Measurements from ENCODE around the gene TMPRSS9.
A peak's percentile ranks its signal among the peaks of the same experiment; 100 is the strongest.

Gene TMPRSS9

DNA sequence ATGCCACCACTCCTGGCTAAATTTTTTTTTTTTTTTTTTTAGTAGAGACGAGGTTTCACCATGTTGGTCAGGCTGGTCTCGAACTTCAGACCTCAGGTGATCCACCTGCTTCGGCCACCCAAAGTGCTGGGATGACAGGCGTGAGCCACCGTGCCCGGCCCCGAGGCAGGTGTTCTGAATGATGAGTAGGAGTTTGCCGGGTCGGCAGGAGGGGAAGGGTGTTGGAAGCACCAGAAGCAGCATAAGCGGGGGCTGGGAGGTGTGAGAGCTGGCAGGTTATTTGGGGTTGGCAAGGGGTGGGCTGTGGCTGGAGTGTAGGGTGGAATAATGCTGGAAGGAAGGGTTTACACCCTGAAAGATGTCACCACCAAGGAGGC lies 29.8 kb upstream of the TMPRSS9 start:
- DNase-seq = no peak

DNA sequence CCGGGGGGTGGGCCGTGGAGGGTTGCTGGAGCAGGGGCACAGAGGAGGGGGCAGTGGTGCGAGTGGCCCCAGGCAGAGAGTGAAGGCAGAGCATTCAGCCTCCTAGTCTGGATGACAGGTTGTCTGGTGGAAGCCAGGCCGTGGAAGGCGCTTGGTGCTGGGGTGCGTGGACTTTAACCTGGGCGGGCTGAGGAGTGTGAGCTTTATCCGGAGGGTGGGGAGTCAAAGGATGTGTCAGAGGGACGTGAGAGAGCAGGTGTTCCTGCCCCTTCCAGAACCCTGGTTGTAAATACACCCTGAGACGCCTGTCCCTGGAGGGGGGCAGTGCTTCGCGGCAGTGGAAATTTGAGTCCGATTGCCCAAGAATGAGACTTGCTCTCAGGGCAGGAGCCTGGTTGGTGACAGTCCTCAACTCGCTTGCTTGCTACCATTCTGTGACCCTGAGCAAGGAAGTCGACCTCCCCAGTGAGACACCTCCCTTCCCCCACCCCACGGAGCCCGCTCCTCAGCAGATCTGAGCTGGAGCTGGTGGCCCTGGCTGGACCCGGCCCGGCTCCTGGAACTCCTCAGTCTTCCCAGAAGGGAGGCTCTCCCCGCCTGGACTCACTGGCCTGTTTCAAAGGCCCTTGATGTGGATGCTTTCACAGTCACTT lies 29.3 kb upstream of the TMPRSS9 start:
- no peak for DNase-seq

- DNase-seq = no peak
These were observed 28.3 kb upstream of the TMPRSS9 start for GRCh38 chr19:2331601-2332246.

- peak; percentile 28 for DNase-seq
These were observed 27.6 kb upstream of the TMPRSS9 start for GRCh38 chr19:2332341-2333026.

DNA sequence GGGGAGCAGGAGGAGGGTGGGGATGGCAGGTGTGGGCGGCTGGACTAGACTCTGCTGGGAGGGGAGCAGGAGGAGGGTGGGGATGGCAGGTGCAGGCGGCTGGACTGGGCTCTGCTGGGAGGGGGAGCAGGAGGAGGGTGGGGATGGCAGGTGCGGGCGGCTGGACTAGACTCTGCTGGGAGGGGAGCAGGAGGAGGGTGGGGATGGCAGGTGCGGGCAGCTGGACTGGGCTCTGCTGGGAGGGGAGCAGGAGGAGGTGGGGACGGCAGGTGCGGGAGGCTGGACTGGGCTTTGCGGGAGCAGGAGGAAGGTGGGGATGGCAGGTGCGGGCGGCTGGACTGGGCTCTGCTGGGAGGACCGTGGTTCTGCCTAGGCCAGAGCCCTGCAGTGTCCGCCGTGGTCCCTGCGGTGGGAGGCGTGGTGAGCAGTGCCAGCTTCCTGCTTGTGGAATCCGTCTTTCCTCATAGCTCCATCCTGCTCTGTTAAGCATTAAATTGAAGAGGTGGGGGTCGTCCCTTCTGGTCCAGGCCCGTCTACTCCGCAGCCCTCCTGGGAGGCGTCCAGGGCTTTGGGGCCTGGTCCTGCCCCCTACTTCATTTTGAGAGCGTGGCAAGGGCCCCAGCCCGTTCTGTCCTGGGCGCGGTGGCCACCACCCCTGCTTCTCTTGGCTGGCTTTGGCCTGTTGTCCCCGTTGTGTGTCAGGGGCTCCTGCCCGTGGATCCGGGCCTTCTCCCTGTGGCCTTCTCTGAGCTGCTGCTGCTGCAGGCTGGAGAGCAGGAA lies 26.8 kb upstream of the TMPRSS9 start:
- DNase-seq = no peak

DNA sequence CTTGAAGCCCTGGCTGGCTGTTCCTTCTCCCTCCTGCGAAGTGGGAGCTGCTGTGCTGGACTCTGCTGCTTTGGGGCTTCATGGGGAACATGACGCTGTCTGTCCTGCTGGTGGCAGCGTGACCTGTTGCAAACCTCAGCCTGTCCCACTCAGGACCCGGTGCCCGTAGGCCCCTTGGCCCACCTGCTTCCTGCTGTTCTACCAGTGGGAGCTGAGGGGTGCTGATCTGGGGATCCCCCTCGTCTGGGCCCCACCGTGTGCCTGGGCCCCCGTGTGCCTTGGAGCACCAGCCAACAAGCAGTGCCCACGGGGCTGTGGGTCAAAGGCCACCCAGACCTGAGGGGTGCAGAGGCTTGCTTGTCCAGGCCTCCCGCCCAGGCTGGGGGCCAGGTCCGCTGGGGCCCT lies 26.3 kb upstream of the TMPRSS9 start:
- DNase-seq = no peak

DNA sequence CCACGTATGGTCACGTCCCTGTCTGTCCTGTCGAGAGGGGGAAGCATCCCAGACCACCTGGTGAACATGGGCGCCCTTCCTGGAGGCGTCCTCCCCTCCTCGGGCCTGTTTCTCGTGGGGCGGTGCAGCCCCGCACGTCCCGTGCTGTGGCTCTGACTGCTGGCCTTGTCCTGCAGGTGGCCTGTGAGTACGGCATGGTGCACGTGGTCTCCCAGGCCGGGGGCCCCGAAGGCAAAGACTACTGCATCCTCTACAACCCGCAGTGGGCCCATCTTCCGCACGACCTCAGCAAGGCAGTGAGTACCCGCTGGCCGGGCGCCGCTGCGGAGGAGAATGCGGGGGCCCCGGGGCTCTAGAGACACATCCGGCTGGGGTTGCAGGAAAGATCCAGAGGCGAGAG lies 25.6 kb upstream of the TMPRSS9 start:
- no peak for DNase-seq

GRCh38 chr19:2334986-2335846 lies 24.8 kb upstream of the TMPRSS9 start:
- no peak for DNase-seq

DNA sequence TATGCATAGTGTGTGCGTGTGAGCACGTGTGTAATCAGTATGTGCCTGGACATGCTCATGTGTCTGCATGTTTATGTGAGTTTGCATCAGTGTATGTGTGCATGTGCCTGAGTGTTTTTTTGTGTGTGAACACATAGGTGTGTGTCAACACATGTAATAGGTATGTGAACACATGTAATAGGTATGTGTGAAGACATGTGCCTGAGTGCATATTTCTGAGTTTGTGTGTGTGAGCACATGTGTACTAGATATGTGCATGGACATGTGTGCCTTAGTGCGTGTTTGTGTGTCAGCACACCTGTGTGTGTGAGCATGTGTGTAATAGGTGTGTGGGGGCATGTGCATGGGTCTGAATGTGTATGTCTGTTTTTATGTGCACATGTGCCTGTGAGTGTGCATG lies 24.2 kb upstream of the TMPRSS9 start:
- no peak for DNase-seq

GRCh38 chr19:2336528-2337328 lies 23.3 kb upstream of the TMPRSS9 start:
- no peak for DNase-seq

GRCh38 chr19:2337329-2337707 lies 22.7 kb upstream of the TMPRSS9 start:
- DNase-seq = no peak

GRCh38 chr19:2338055-2338615 lies 21.9 kb upstream of the TMPRSS9 start:
- DNase-seq = no peak

GRCh38 chr19:2338751-2339643 lies 21.1 kb upstream of the TMPRSS9 start:
- DNase-seq = no peak

DNA sequence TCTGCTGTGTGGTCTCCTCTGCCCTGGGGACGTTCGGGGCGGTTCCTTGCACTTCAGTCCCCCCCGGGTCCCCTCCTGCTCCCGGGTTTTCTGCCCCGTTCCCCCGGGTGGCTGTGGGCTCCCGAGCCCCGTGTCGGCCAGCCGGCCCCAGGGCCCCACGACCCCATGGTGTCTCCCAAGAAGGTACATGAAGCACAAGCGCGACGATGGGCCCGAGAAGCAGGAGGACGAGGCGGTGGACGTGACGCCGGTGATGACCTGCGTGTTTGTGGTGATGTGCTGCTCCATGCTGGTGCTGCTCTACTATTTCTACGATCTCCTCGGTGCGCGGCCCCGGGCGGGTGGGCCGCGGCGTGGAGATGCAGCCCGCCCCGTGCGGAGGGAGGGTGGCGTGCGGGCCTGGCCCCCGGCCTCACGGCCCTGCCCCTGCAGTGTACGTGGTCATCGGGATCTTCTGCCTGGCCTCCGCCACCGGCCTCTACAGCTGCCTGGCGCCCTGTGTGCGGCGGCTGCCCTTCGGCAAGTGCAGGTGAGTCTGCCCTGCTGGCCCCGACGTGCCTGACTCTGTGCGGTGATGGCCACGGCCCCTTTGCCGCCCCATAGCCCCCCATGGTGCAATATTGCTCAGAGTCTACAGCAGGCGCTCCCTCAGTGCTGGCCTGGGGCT lies 20.3 kb upstream of the TMPRSS9 start:
- no peak for DNase-seq

GRCh38 chr19:2340496-2341243 lies 19.4 kb upstream of the TMPRSS9 start:
- DNase-seq = no peak

DNA sequence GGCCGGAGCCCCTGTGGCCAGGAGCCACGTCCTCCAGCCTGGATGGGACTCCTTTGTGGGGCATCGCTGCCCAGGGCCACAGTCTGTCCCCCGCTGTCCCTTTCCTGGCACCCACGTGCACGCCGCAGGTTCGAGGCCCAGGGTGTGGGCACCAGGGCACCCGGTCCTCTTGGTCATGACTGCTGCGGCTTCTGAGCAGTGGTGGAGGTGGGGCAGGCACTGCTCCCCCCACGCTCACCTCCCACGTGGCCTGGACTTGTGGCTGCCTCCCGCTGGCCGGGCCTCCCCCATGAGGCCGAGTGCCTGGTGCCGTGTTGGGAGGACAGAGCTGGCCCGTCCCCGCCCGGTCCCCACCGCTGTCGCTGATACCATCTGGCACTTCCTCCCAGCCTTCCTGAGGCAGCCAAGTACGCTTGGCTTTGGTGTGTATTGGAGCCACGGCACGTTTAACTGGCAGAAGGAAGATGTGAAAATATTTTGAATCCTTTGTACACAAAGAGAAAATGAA lies 18.8 kb upstream of the TMPRSS9 start:
- DNase-seq = no peak

GRCh38 chr19:2341982-2342381 lies 18.1 kb upstream of the TMPRSS9 start:
- DNase-seq = no peak

DNA sequence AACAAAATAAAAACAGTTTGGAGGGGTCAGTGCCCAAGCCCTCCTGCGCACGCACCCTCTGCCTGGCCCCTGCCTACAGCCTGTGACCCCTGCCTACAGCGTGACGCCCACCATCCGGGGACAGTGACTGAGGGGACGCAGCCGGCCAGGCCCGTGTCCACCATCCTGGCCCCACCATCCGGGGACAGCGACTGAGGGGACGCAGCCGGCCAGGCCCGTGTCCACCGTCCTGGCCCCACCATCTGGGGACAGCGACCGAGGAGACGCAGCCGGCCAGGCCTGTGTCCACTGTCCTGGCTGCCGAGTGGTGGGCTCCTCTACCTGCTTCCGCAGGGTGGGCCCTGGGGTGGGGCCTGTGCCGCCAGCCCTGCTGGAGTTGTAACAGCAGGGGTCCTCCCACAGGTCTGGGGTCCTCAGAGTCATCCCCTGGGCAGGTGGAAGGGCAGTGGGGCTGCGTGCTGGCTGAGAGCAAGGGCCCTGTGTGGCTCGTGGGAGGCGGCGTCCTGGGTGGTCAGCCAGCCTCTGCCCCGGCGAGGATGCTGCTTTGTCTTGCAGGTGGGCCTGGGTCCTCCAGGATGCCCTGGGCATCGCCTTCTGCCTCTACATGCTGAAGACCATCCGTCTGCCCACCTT lies 17.3 kb upstream of the TMPRSS9 start:
- DNase-seq = no peak

Data from activated CD4-positive, alpha-beta T cell treated with anti-CD3 and anti-CD28 coated beads for 1 hour (primary cell).